GM12878 (cell line): ENCODE data around the gene ATL1. TPM values are rescaled to one million over a fixed set of nuclear protein-coding genes. Genes with fewer than 3 reads are reported as not detected.

Source experiments
- ATAC-seq: fragments of 200-7000 bp; cut with Tn5 transposase; 3 replicates; pipeline ENCODE4 v1.9.1; 2020; ENCODE audit warnings: mild to moderate bottlenecking, moderate library complexity
- BruUV-seq: library from RNA; stranded (reverse); fragments of 400-500 nt; replicated peaks from 2 replicates; lab custom pipeline; 2021; lab: Mats Ljungman, UMichigan
- CTCF ChIA-PET: fragments of 300-600 bp; sonication (Branson Sonifier 250); formaldehyde crosslinking; extraction: SDS; loops from one replicate; lab custom pipeline; 2021; ENCODE audit warnings: inconsistent platforms; lab: Yijun Ruan, JAX
- POLR2A ChIA-PET: fragments of 350-600 bp; formaldehyde crosslinking; extraction: SDS; loops from one replicate; lab custom pipeline; 2021; ENCODE audit warnings: inconsistent platforms; lab: Charles Lee
- RAD21 ChIA-PET: fragments of 300-600 bp; sonication (Branson Sonifier 250); formaldehyde crosslinking; loops from one replicate; lab custom pipeline; 2023; ENCODE audit warnings: antibody characterized with exemption; ENCODE audit not compliant: unreplicated experiment; lab: Charles Lee
- SMC1A ChIA-PET: fragments of 300-600 bp; sonication (Branson Sonifier 250); formaldehyde crosslinking; loops from one replicate; lab custom pipeline; 2023; ENCODE audit not compliant: unreplicated experiment, uncharacterized antibody; lab: Charles Lee
- DNase-seq: peaks from one replicate; pipeline ENCODE4 v3.0.0-alpha.2; 2011; ENCODE audit warnings: low read depth, low spot score
- FAIRE-seq: peaks from 3 replicates; lab custom pipeline; 2011; peaks lifted over from hg19 to GRCh38; lab: Jason Lieb, UNC
- H2AFZ ChIP-seq: 2 replicates; pipeline ENCODE4 v1.6.0; 2011; ENCODE audit warnings: low read depth, low read length, control low read depth; ENCODE audit not compliant: control insufficient read depth
- H3K27ac ChIP-seq: 2 replicates; pipeline ENCODE4 v1.5.1; 2011; ENCODE audit warnings: control low read depth; ENCODE audit not compliant: control insufficient read depth, insufficient read depth
- H3K27me3 ChIP-seq, 2 experiments: replicated peaks in 1 of 2; 2 replicates each; pipeline versions ENCODE4 v1.6.0 to v1.6.1; 2011; ENCODE audit warnings: low read length in 1 of 2; ENCODE audit not compliant: control insufficient read depth in 2 of 2, insufficient read depth in 2 of 2
- H3K36me3 ChIP-seq, 2 experiments: 2 replicates each; pipeline ENCODE4 v1.5.1; 2011; ENCODE audit warnings: low read length in 1 of 2; ENCODE audit not compliant: control insufficient read depth in 2 of 2, insufficient read depth in 2 of 2
- H3K4me1 ChIP-seq: 2 replicates; pipeline ENCODE4 v1.6.1; 2011; ENCODE audit warnings: mild to moderate bottlenecking, low read length, moderate library complexity, mixed read lengths; ENCODE audit not compliant: control insufficient read depth, insufficient read depth
- H3K4me2 ChIP-seq: 2 replicates; pipeline ENCODE4 v1.6.0; 2011; ENCODE audit warnings: control low read depth; ENCODE audit not compliant: control insufficient read depth, insufficient read depth
- H3K4me3 ChIP-seq: fragments of 200-600 bp; sonication (generic); 2 replicates; pipeline ENCODE4 v1.5.1; 2016
- H3K79me2 ChIP-seq: 2 replicates; pipeline ENCODE4 v1.6.0; 2011; ENCODE audit warnings: low read length; ENCODE audit not compliant: control insufficient read depth, insufficient read depth
- H3K9ac ChIP-seq: 2 replicates; pipeline ENCODE4 v1.8.0; 2011; ENCODE audit warnings: low read length, control low read depth, mixed read lengths; ENCODE audit not compliant: control insufficient read depth, insufficient read depth
- H3K9me3 ChIP-seq: replicated peaks from 3 replicates; pipeline ENCODE4 v1.5.1; 2011; ENCODE audit warnings: mild to moderate bottlenecking, low read length; ENCODE audit not compliant: control insufficient read depth, insufficient read depth
- H4K20me1 ChIP-seq: 2 replicates; pipeline ENCODE4 v1.6.0; 2011; ENCODE audit not compliant: control insufficient read depth, insufficient read depth
- DPF2 ChIP-seq: fragments of 450-650 bp; IDR thresholded peaks from 2 replicates; pipeline ENCODE4 v1.6.1; 2017; ENCODE audit warnings: mild to moderate bottlenecking
- GATAD2B ChIP-seq: fragments of 450-650 bp; conservative IDR thresholded peaks from 2 replicates; pipeline ENCODE4 v1.6.1; 2017; ENCODE audit warnings: low read depth, mild to moderate bottlenecking, moderate library complexity
- KDM1A ChIP-seq: fragments of 200-600 bp; sonication (generic); IDR thresholded peaks from 2 replicates; pipeline ENCODE4 v1.6.1; 2016; ENCODE audit warnings: borderline replicate concordance
- MYB ChIP-seq: fragments of 150-350 bp; IDR thresholded peaks from 2 replicates; pipeline ENCODE4 v1.6.1; 2014; ENCODE audit warnings: mild to moderate bottlenecking, low read depth, low read length, borderline replicate concordance
- RAD21 ChIP-seq: IDR thresholded peaks from 2 replicates; pipeline ENCODE4 v1.6.1; 2011; ENCODE audit warnings: mild to moderate bottlenecking, low read depth, low read length, moderate library complexity; ENCODE audit not compliant: insufficient read depth
- WGBS: methylation state at CpG from one replicate; pipeline ENCODE4 v1.1.6; 2016; ENCODE audit warnings: low lambda C conversion rate; ENCODE audit not compliant: insufficient replicate concordance, insufficient coverage; ENCODE audit errors: missing lambda C conversion rate; 5-methylcytosine and 5-hydroxymethylcytosine counted together
- in situ Hi-C: fragments of 300-500 bp; cut with MboI; formaldehyde crosslinking; loops from 9 replicates; pipeline ENCODE4 v1.14.3; 2018; ENCODE audit warnings: mixed read lengths
- intact Hi-C: fragments of 100-400 bp; cut with micrococcal nuclease; formaldehyde crosslinking; loops from one replicate; pipeline ENCODE4 v1.14.2; 2022; ENCODE audit not compliant: unreplicated experiment
- polyA plus RNA-seq, 11 experiments: library from polyadenylated mRNA; depleted of rRNA in 4 of 11; unstranded in 6 of 11; stranded (reverse) in 5 of 11; fragments of >200 nt; fragmentation: Nextera tagmentation in 4 of 11; fragmentation: Illumina TruSeq in 1 of 11; extraction: Ambion mirVana in 4 of 11; extraction: Trizol in 1 of 11; gene quantifications; 1 replicate in 1 of 11; 2 replicates in 10 of 11; pipeline versions ENCODE4 v1.2.1 to v1.2.3, GENCODE V29; 2011 to 2016; ENCODE audit warnings: inconsistent platforms in 2 of 11, missing spikeins in 2 of 11, low read depth in 1 of 11
- total RNA-seq, 4 experiments: library from RNA; depleted of rRNA in 3 of 4; stranded (reverse); fragments of >200 nt in 3 of 4; fragmentation: Illumina TruSeq in 1 of 4; extraction: Trizol in 1 of 4; gene quantifications; 2 replicates each; pipeline versions ENCODE4 v1.2.1 to v1.2.3, GENCODE V29; 2013 to 2021

The ATL1 gene
- total and polyA plus RNA-seq, 10 of the 15 experiments (the other 5 are each of a cell fraction or from before 2014, with no cell fraction given), result 0.11 to 1.2 (median 0.58) TPM; not detected in 1

- TF ChIP-seq MYB, result no peak
- TF ChIP-seq RAD21, result peak; percentile 83
Observed at GRCh38 chr14:50619569-50620141, 59.7 kb downstream of the ATL1 start (continued).

GRCh38 chr14:50620341-50620740, 60.4 kb downstream of the ATL1 start:
- ChIA-PET RAD21 (interaction anchor here (0.6 to 3.8 kb wide), 20 partner anchors 11 to 243 kb away, joined by 3 to 75 read pairs (median 4); no protein-coding TSS in a partner anchor), CTCF (interaction anchor here (0.7 to 3.1 kb wide), 37 partner anchors 9 to 300 kb away, joined by 3 to 134 read pairs (median 5); no protein-coding TSS in a partner anchor), POLR2A (interaction anchor here (1.1 to 1.2 kb wide), 2 partner anchors 53 to 165 kb away, joined by 3 to 5 read pairs; no protein-coding TSS in a partner anchor), SMC1A (interaction anchor here (0.8 to 3.5 kb wide), 19 partner anchors 10 to 242 kb away, joined by 3 to 74 read pairs (median 9); no protein-coding TSS in a partner anchor)
- H3K27me3 ChIP-seq, result no peaks in the 10 kb centered on the region
- 61% methylated on average over 4 of the region's 4 CpGs for WGBS
- TF ChIP-seq KDM1A, result no peak
- TF ChIP-seq GATAD2B, result no peak
- no peak for TF ChIP-seq DPF2
- H3K4me2 ChIP-seq, result no peak overlapping the region
- in situ Hi-C loops (loop anchor here (25.0 kb wide), 1 partner anchor 242 kb away; the partner anchor contains the start of gene ABHD12B), intact Hi-C loops (loop anchor here (5.0 kb wide), 1 partner anchor 157 kb away; no protein-coding TSS in a partner anchor)
- no peaks in the 10 kb centered on the region for H3K4me1 ChIP-seq
- no peak for FAIRE-seq
- no peak overlapping the region for H3K4me3 ChIP-seq
- DNase-seq, result no peak
- no peak overlapping the region for H2AFZ ChIP-seq
- no peaks in the 10 kb centered on the region for H3K36me3 ChIP-seq
- H3K9ac ChIP-seq, result no peak overlapping the region
- no peaks in the 10 kb centered on the region for H3K9me3 ChIP-seq
- ATAC-seq, result no peak
- BruUV-seq, result no TSS peak
- H3K79me2 ChIP-seq, result no peaks in the 10 kb centered on the region
- no peak overlapping the region for H3K27ac ChIP-seq
- H4K20me1 ChIP-seq, result no peaks in the 10 kb centered on the region
